Upper lobe of left lung (tissue), 6 donors: ENCODE measurements around the gene ZNF557. TPM values are rescaled to one million over a fixed set of nuclear protein-coding genes. Genes with fewer than 3 reads are reported as not detected.

Experiments
- ATAC-seq, 2 donors: fragments of 200-7000 bp; cut with Tn5 transposase; one replicate each; pipeline ENCODE4 v1.9.1; 2022; ENCODE audit warnings: mild to moderate bottlenecking in 2 of 2, moderate library complexity in 2 of 2; ENCODE audit not compliant: low FRiP score in 2 of 2
- DNase-seq, 2 donors: peaks; one replicate each; pipeline ENCODE4 v3.0.0-alpha.2; 2019 to 2020
- H3K27ac ChIP-seq, 4 donors: fragments of 200-600 bp; sonication (generic); one replicate each; pipeline ENCODE4 v1.5.1; 2016 to 2019
- H3K27me3 ChIP-seq, 4 donors: fragments of 200-600 bp; sonication (generic); one replicate each; pipeline ENCODE4 v1.5.1; 2017 to 2019
- H3K36me3 ChIP-seq, 4 donors: fragments of 200-600 bp; sonication (generic); one replicate each; pipeline ENCODE4 v1.5.1; 2016 to 2019
- H3K4me1 ChIP-seq, 4 donors: fragments of 200-600 bp; sonication (generic); one replicate each; pipeline ENCODE4 v1.5.1; 2018 to 2019
- H3K4me3 ChIP-seq, 4 donors: fragments of 200-600 bp; sonication (generic); one replicate each; pipeline ENCODE4 v1.5.1; 2017 to 2019; ENCODE audit warnings: mild to moderate bottlenecking in 2 of 4, moderate library complexity in 1 of 4
- H3K9me3 ChIP-seq, 4 donors: fragments of 200-600 bp; sonication (generic); one replicate each; pipeline ENCODE4 v1.5.1; 2018 to 2019
- CTCF ChIP-seq, 6 experiments: fragments of 450-650 bp in 4 of 6; fragments of 200-600 bp in 2 of 6; sonication (generic) in 2 of 6; IDR thresholded peaks; one replicate each; pipeline ENCODE4 v1.5.1; 2016 to 2019; ENCODE audit warnings: antibody characterized with exemption in 6 of 6
- EP300 ChIP-seq, 4 donors: sonication (generic); formaldehyde crosslinking; IDR thresholded peaks; one replicate each; pipeline ENCODE4 v1.5.1; 2017; ENCODE audit warnings: antibody characterized with exemption in 4 of 4, control low read depth in 2 of 4
- POLR2A ChIP-seq, 4 donors: fragments of 450-650 bp; IDR thresholded peaks; one replicate each; pipeline ENCODE4 v1.5.1; 2016 to 2017; ENCODE audit warnings: antibody characterized with exemption in 4 of 4, mild to moderate bottlenecking in 2 of 4
- POLR2AphosphoS5 ChIP-seq, 2 donors: sonication (generic); formaldehyde crosslinking; IDR thresholded peaks; one replicate each; pipeline ENCODE4 v1.5.1; 2017; ENCODE audit warnings: antibody characterized with exemption in 2 of 2
- WGBS, 2 donors: methylation state at CpG; one replicate each; pipeline ENCODE4 v1.1.5; 2017 to 2018; 5-methylcytosine and 5-hydroxymethylcytosine counted together
- total RNA-seq, 6 donors: library from RNA; depleted of rRNA in 4 of 6; stranded (reverse); fragments of >200 nt in 4 of 6; gene quantifications; one replicate each; pipeline versions ENCODE4 v1.1.0 to v1.2.1, GENCODE V29; 2016 to 2021
- donor health status: DM: no; HTN: no; CAD: no; lungs with moderate emphysema.
- donor health status: DM: no; HTN: yes; CAD: no; lungs with severe emphysema.

ZNF557 gene
- total RNA-seq, 6 donors from 2014 or later = 2.4 to 22.0 (median 9.9) TPM

- peaks cover 57 to 82% (median 77%) of the 10 kb centered on the region in 4 donors for H3K9me3 ChIP-seq
- H3K27ac ChIP-seq = no peak overlapping the region
- ATAC-seq = no peak
- DNase-seq = no peak
- no peaks in the 10 kb centered on the region for H3K4me1 ChIP-seq
- TF ChIP-seq EP300 (IDR thresholded peaks at IDR 0.05) = no peak
- no peak for TF ChIP-seq CTCF (IDR thresholded peaks at IDR 0.05)
- TF ChIP-seq POLR2AphosphoS5 (IDR thresholded peaks at IDR 0.05) = no peak
- no peak for TF ChIP-seq POLR2A (IDR thresholded peaks at IDR 0.05)
- no peaks in the 10 kb centered on the region for H3K27me3 ChIP-seq
- 98 to 100% methylated on average over 2 of the region's 2 CpGs for WGBS, 2 donors
- H3K4me3 ChIP-seq = no peak overlapping the region
- H3K36me3 ChIP-seq = peaks cover 91 to 100% (median 98%) of the 10 kb centered on the region in 4 donors
Measured at GRCh38 chr19:7078008-7078407, 8.5 kb downstream of the ZNF557 start.

GRCh38 chr19:7083076-7083956 is 13.8 kb downstream of the ZNF557 start:
- 98% methylated on average over 15 of the region's 15 CpGs for WGBS, 2 donors
- Histone ChIP-seq H3K36me3 (peaks cover 57 to 66% (median 63%) of the 10 kb centered on the region in 4 donors), H3K9me3 (peaks cover 89 to 100% (median 99%) of the 10 kb centered on the region in 4 donors), H3K27me3 (no peaks in the 10 kb centered on the region), H3K4me1 (no peaks in the 10 kb centered on the region), H3K4me3 (no peak overlapping the region), H3K27ac (no peak overlapping the region)
- ATAC-seq (no peak), DNase-seq (no peak)
- TF ChIP-seq POLR2AphosphoS5 (IDR thresholded peaks at IDR 0.05) (no peak), EP300 (IDR thresholded peaks at IDR 0.05) (no peak), POLR2A (IDR thresholded peaks at IDR 0.05) (no peak), CTCF (IDR thresholded peaks at IDR 0.05) (no peak)

GRCh38 chr19:7088999-7089398 is 19.5 kb downstream of the ZNF557 start:
- Histone ChIP-seq H3K27me3 (no peaks in the 10 kb centered on the region), H3K4me3 (no peak overlapping the region), H3K4me1 (no peaks in the 10 kb centered on the region), H3K36me3 (peaks cover 3 to 9% (median 7%) of the 10 kb centered on the region in 4 donors), H3K9me3 (peaks cover 42 to 93% (median 80%) of the 10 kb centered on the region in 4 donors), H3K27ac (no peak overlapping the region)
- TF ChIP-seq EP300 (IDR thresholded peaks at IDR 0.05) (no peak), POLR2A (IDR thresholded peaks at IDR 0.05) (no peak), POLR2AphosphoS5 (IDR thresholded peaks at IDR 0.05) (no peak), CTCF (IDR thresholded peaks at IDR 0.05) (no peak)
- WGBS, 2 donors = 90% methylated on average over 5 to 6 of the region's 6 CpGs
- DNase-seq = no peak
- ATAC-seq = no peak

- H3K27ac ChIP-seq = peak overlapping the region in 1 of 4 donors; percentile 90
- no peaks in the 10 kb centered on the region for H3K27me3 ChIP-seq
- no peak for ATAC-seq
- peaks cover 4 to 27% (median 9%) of the 10 kb centered on the region in 4 donors for H3K4me1 ChIP-seq
- H3K4me3 ChIP-seq = peak overlapping the region in 2 of 4 donors; percentile 54 to 60
- DNase-seq = no peak
- TF ChIP-seq POLR2AphosphoS5 (IDR thresholded peaks at IDR 0.05) (no peak), CTCF (IDR thresholded peaks at IDR 0.05) (no peak), POLR2A (IDR thresholded peaks at IDR 0.05) (no peak), EP300 (IDR thresholded peaks at IDR 0.05) (no peak)
- WGBS, 2 donors = 97 to 98% methylated on average over 3 of the region's 3 CpGs
- peaks cover 5 to 32% (median 20%) of the 10 kb centered on the region in 4 donors for H3K9me3 ChIP-seq
- H3K36me3 ChIP-seq = no peaks in the 10 kb centered on the region
Measured at GRCh38 chr19:7098096-7098495, 28.6 kb downstream of the ZNF557 start.
